DOHH2 (cell line): ENCODE results near the gene CTNS.

Experiments
- CTCF ChIP-seq: fragments of 200-600 bp; sonication (generic); IDR thresholded peaks from one replicate; pipeline ENCODE4 v1.5.1; 2014; ENCODE audit warnings: antibody characterized with exemption, mild to moderate bottlenecking, low read depth, low read length; ENCODE audit not compliant: poor library complexity, severe bottlenecking
- EZH2phosphoT487 ChIP-seq: fragments of 200-600 bp; sonication (generic); IDR thresholded peaks from 2 replicates; pipeline ENCODE4 v1.6.1; 2017; ENCODE audit warnings: borderline replicate concordance, mild to moderate bottlenecking, antibody characterized with exemption, low read length, moderate library complexity, mixed read lengths

GRCh38 chr17:3647251-3647650, 10.7 kb downstream of the CTNS start:
- TF ChIP-seq EZH2phosphoT487 (no peak), CTCF (no peak)
